H9 (cell line): ENCODE results near the gene CABLES1. TPM values are rescaled to one million over a fixed set of nuclear protein-coding genes. Genes with fewer than 3 reads are reported as not detected.

ENCODE experiments used
- DNase-seq: peaks from one replicate; pipeline ENCODE4 v3.0.0-alpha.2; 2017
- H2AFZ ChIP-seq: one replicate; pipeline ENCODE4 v1.6.1; 2013; ENCODE audit warnings: mild to moderate bottlenecking, low read length, control low read depth, moderate library complexity
- H2AK5ac ChIP-seq: 2 replicates; pipeline ENCODE4 v1.6.1; 2013; ENCODE audit warnings: low read length, control low read depth, mixed read lengths; ENCODE audit not compliant: insufficient read length
- H2BK120ac ChIP-seq: one replicate; pipeline ENCODE4 v1.6.1; 2013; ENCODE audit warnings: low read depth, mild to moderate bottlenecking, low read length, control low read depth, inconsistent platforms; ENCODE audit not compliant: poor library complexity, severe bottlenecking
- H2BK12ac ChIP-seq: 2 replicates; pipeline ENCODE4 v1.6.1; 2013; ENCODE audit warnings: low read length, control low read depth, mixed read lengths, low read depth; ENCODE audit not compliant: insufficient read length
- H2BK15ac ChIP-seq: 2 replicates; pipeline ENCODE4 v1.6.1; 2013; ENCODE audit warnings: low read depth, low read length, control low read depth
- H2BK20ac ChIP-seq: one replicate; pipeline ENCODE4 v1.6.1; 2013; ENCODE audit warnings: low read depth, mild to moderate bottlenecking, low read length, control low read depth, inconsistent platforms; ENCODE audit not compliant: poor library complexity, severe bottlenecking
- H2BK5ac ChIP-seq: 2 replicates; pipeline ENCODE4 v1.6.1; 2013; ENCODE audit warnings: low read length, control low read depth, mixed read lengths; ENCODE audit not compliant: insufficient read length
- H3K14ac ChIP-seq: 2 replicates; pipeline ENCODE4 v1.6.1; 2013; ENCODE audit warnings: low read length, control low read depth; ENCODE audit not compliant: insufficient read depth
- H3K18ac ChIP-seq: 2 replicates; pipeline ENCODE4 v1.6.1; 2013; ENCODE audit warnings: low read depth, mild to moderate bottlenecking, mixed read lengths, low read length, control low read depth; ENCODE audit not compliant: insufficient read length
- H3K23ac ChIP-seq: 2 replicates; pipeline ENCODE4 v1.6.1; 2013; ENCODE audit warnings: low read length, control low read depth, mixed read lengths, low read depth; ENCODE audit not compliant: insufficient read length
- H3K23me2 ChIP-seq: 2 replicates; pipeline ENCODE4 v1.6.1; 2013; ENCODE audit warnings: low read depth, mild to moderate bottlenecking, mixed read lengths, low read length, control low read depth; ENCODE audit not compliant: insufficient read length, poor library complexity, severe bottlenecking
- H3K27ac ChIP-seq: 2 replicates; pipeline ENCODE4 v1.5.1; 2013; ENCODE audit warnings: low read length, control low read depth, mixed read lengths, low read depth; ENCODE audit not compliant: insufficient read length
- H3K27me3 ChIP-seq: 2 replicates; pipeline ENCODE4 v1.6.1; 2013; ENCODE audit warnings: low read length, control low read depth, inconsistent platforms; ENCODE audit not compliant: insufficient read depth
- H3K4ac ChIP-seq: 2 replicates; pipeline ENCODE4 v1.6.1; 2013; ENCODE audit warnings: low read depth, mild to moderate bottlenecking, control low read depth, inconsistent platforms, low read length, moderate library complexity
- H3K4me1 ChIP-seq: 2 replicates; pipeline ENCODE4 v1.6.1; 2013; ENCODE audit warnings: low read length, control low read depth, inconsistent platforms; ENCODE audit not compliant: insufficient read depth
- H3K4me2 ChIP-seq: 2 replicates; pipeline ENCODE4 v1.6.1; 2013; ENCODE audit warnings: low read length, control low read depth, mixed read lengths; ENCODE audit not compliant: insufficient read length, insufficient read depth
- H3K56ac ChIP-seq: 2 replicates; pipeline ENCODE4 v1.6.1; 2013; ENCODE audit warnings: low read depth, mild to moderate bottlenecking, mixed read lengths, low read length, control low read depth; ENCODE audit not compliant: insufficient read length
- H3K79me1 ChIP-seq: 2 replicates; pipeline ENCODE4 v1.6.1; 2013; ENCODE audit warnings: low read depth, mild to moderate bottlenecking, moderate library complexity, low read length, control low read depth, inconsistent platforms; ENCODE audit not compliant: insufficient read depth, poor library complexity, severe bottlenecking
- H3K79me2 ChIP-seq: 2 replicates; pipeline ENCODE4 v1.6.1; 2013; ENCODE audit warnings: low read length, control low read depth, inconsistent platforms; ENCODE audit not compliant: insufficient read depth
- H3K9ac ChIP-seq: 2 replicates; pipeline ENCODE4 v1.6.1; 2013; ENCODE audit warnings: low read length, control low read depth, mixed read lengths; ENCODE audit not compliant: insufficient read length; ENCODE audit errors: extremely low read depth
- H3K9me3 ChIP-seq: one replicate; pipeline ENCODE4 v1.6.1; 2013; ENCODE audit warnings: low read depth, low read length, inconsistent platforms; ENCODE audit not compliant: control insufficient read depth
- H3T11ph ChIP-seq: one replicate; pipeline ENCODE4 v1.6.1; 2013; ENCODE audit warnings: mild to moderate bottlenecking, low read length, control low read depth, inconsistent platforms
- H4K20me1 ChIP-seq: one replicate; pipeline ENCODE4 v1.6.1; 2013; ENCODE audit not compliant: control insufficient read depth, insufficient read length, insufficient read depth
- H4K5ac ChIP-seq: 2 replicates; pipeline ENCODE4 v1.6.1; 2013; ENCODE audit warnings: low read depth, mild to moderate bottlenecking, mixed read lengths, low read length, control low read depth; ENCODE audit not compliant: insufficient read length
- H4K8ac ChIP-seq: replicated peaks from 2 replicates; pipeline ENCODE4 v1.6.1; 2013; ENCODE audit warnings: low read length, control low read depth, mixed read lengths, low read depth; ENCODE audit not compliant: insufficient read length
- H4K91ac ChIP-seq: 2 replicates; pipeline ENCODE4 v1.6.1; 2013; ENCODE audit warnings: low read depth, mild to moderate bottlenecking, moderate library complexity, mixed read lengths, low read length, control low read depth; ENCODE audit not compliant: insufficient read length
- H3K27ac Mint-ChIP-seq, 3 experiments: 2 replicates in 2 of 3; 3 replicates in 1 of 3; pipeline ENCODE4 v1.8.0; 2020 to 2021; ENCODE audit warnings: mixed read lengths in 3 of 3, mild to moderate bottlenecking in 1 of 3, moderate library complexity in 1 of 3
- H3K27me3 Mint-ChIP-seq: 2 replicates; pipeline ENCODE4 v1.8.0; 2021; ENCODE audit warnings: low read depth, mild to moderate bottlenecking, moderate library complexity, mixed read lengths
- H3K36me3 Mint-ChIP-seq, 3 experiments: 2 replicates in 2 of 3; 3 replicates in 1 of 3; pipeline ENCODE4 v1.8.0; 2020 to 2021; ENCODE audit warnings: low read depth in 3 of 3, mixed read lengths in 3 of 3; ENCODE audit not compliant: insufficient read depth in 1 of 3
- H3K4me1 Mint-ChIP-seq, 2 experiments: 2 replicates each; pipeline ENCODE4 v1.8.0; 2020; ENCODE audit warnings: mixed read lengths in 2 of 2
- H3K4me3 Mint-ChIP-seq, 2 experiments: 2 replicates in 1 of 2; 3 replicates in 1 of 2; pipeline ENCODE4 v1.8.0; 2020 to 2021; ENCODE audit warnings: mild to moderate bottlenecking in 2 of 2, mixed read lengths in 2 of 2, moderate library complexity in 1 of 2
- H3K9me3 Mint-ChIP-seq, 2 experiments: 2 replicates in 1 of 2; 3 replicates in 1 of 2; pipeline ENCODE4 v1.8.0; 2020; ENCODE audit warnings: mild to moderate bottlenecking in 2 of 2, mixed read lengths in 2 of 2, moderate library complexity in 1 of 2
- CTCF ChIP-seq: fragments of 200-600 bp; sonication (generic); conservative IDR thresholded peaks from 3 replicates; pipeline ENCODE4 v1.8.0; 2021; ENCODE audit warnings: antibody characterized with exemption, mild to moderate bottlenecking
- WGBS: extraction: QIAGEN DNeasy Blood & Tissue Kit; methylation state at CpG from one replicate; pipeline ENCODE4 v1.1.7; 2013; ENCODE audit warnings: missing lambda C conversion rate, low lambda C conversion rate, mixed read lengths; ENCODE audit not compliant: insufficient read length; ENCODE audit errors: extremely low coverage; 5-methylcytosine and 5-hydroxymethylcytosine counted together
- total RNA-seq: library from RNA; stranded (reverse); gene quantifications from 2 replicates; pipeline ENCODE4 v1.2.1, GENCODE V29; 2021

Gene CABLES1
- total RNA-seq, 1 experiment from 2014 or later = 27.1 TPM

DNA sequence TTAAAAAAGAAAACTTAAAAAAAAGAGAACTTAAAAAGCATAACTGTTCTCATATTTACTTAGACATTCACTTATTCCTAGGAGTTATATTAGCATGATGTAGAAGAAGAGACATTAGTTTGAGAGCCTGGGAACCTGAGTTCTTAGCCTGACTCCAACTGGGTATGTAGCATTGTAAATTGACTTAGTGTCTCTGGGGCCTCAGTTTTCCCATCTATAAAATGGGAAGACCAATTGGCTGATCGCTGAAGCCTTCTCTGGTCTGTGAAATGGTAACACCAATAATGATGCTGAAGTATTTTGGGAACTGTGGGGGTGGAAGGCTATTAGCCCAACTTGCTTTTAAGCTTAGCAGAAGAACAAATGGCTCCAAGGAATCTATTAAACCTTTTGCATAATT, 55.9 kb downstream of the CABLES1 start:
- H3K4me3 Mint-ChIP-seq = no peak overlapping the region
- no peak overlapping the region for H2AFZ ChIP-seq
- no peak overlapping the region for H3K27ac Mint-ChIP-seq

More for the DNA sequence above, 55.9 kb downstream of the CABLES1 start:
- no peak overlapping the region for H2BK120ac ChIP-seq
- peaks cover 40 to 46% of the 10 kb centered on the region in 2 experiments for H3K4me1 Mint-ChIP-seq
- no peak overlapping the region for H2BK12ac ChIP-seq
- H3T11ph ChIP-seq = no peak overlapping the region
- no CpG with 5 or more reads among the region's 1 CpG for WGBS
- H3K27me3 Mint-ChIP-seq = no peaks in the 10 kb centered on the region
- H2BK20ac ChIP-seq = no peak overlapping the region
- H3K9ac ChIP-seq = no peak overlapping the region
- no peak overlapping the region for H3K23ac ChIP-seq
- H3K56ac ChIP-seq = no peak overlapping the region
- H4K20me1 ChIP-seq = no peaks in the 10 kb centered on the region
- H3K79me2 ChIP-seq = no peaks in the 10 kb centered on the region
- no peak overlapping the region for H2BK15ac ChIP-seq
- no peaks in the 10 kb centered on the region for H3K27me3 ChIP-seq
- DNase-seq = no peak
- H3K9me3 ChIP-seq = no peaks in the 10 kb centered on the region
- H2BK5ac ChIP-seq = no peak overlapping the region
- H3K79me1 ChIP-seq = no peaks in the 10 kb centered on the region
- H3K4me2 ChIP-seq = no peak overlapping the region
- H3K9me3 Mint-ChIP-seq = no peaks in the 10 kb centered on the region
- 0 out of 2 replicates have a peak, but pooled peaks cover 4% of the 10 kb centered on the region for H3K4me1 ChIP-seq
- H3K18ac ChIP-seq = no peak overlapping the region
- no peak overlapping the region for H4K8ac ChIP-seq
- no peak overlapping the region for H3K14ac ChIP-seq
- no peaks in the 10 kb centered on the region for H3K23me2 ChIP-seq
- TF ChIP-seq CTCF = no peak
- no peak overlapping the region for H4K91ac ChIP-seq
- no peak overlapping the region for H2AK5ac ChIP-seq
- H3K4ac ChIP-seq = no peak overlapping the region
- H3K36me3 Mint-ChIP-seq = peaks cover 0 to 41% (median 25%) of the 10 kb centered on the region in 3 experiments; a peak in 5 of 7 replicates
- H4K5ac ChIP-seq = no peak overlapping the region
- H3K27ac ChIP-seq = no peak overlapping the region
